HepG2 (cell line): ENCODE data around the gene CHDH. TPM values are rescaled to one million over a fixed set of nuclear protein-coding genes. Genes with fewer than 3 reads are reported as not detected.
A peak's percentile ranks its signal among the peaks of the same experiment; 100 is the strongest.

ENCODE experiments used
- ATF6 ChIP-seq: sonication (generic); formaldehyde crosslinking; conservative IDR thresholded peaks from 2 replicates; pipeline ENCODE4 v1.4.0; 2020; ENCODE audit warnings: missing genetic modification reagents
- BRF2 ChIP-seq: sonication (generic); formaldehyde crosslinking; IDR thresholded peaks from 2 replicates; pipeline ENCODE4 v1.8.1; 2022; ENCODE audit warnings: mild to moderate bottlenecking, missing genetic modification reagents
- CREBL2 ChIP-seq: sonication (generic); formaldehyde crosslinking; IDR thresholded peaks from 2 replicates; pipeline ENCODE4 v1.8.1; 2023; ENCODE audit warnings: missing genetic modification reagents, mild to moderate bottlenecking, borderline replicate concordance
- HOXA5 ChIP-seq: sonication (generic); formaldehyde crosslinking; IDR thresholded peaks from 2 replicates; pipeline ENCODE4 v1.4.0; 2020; ENCODE audit warnings: missing genetic modification reagents
- LBX2 ChIP-seq: sonication (generic); formaldehyde crosslinking; IDR thresholded peaks from 2 replicates; pipeline ENCODE4 v1.5.0; 2020; ENCODE audit warnings: missing genetic modification reagents, mild to moderate bottlenecking, borderline replicate concordance
- NFE2L1 ChIP-seq: sonication (generic); formaldehyde crosslinking; IDR thresholded peaks from 2 replicates; pipeline ENCODE4 v1.4.0; 2020; ENCODE audit warnings: missing genetic modification reagents, mild to moderate bottlenecking, borderline replicate concordance
- RBM39 ChIP-seq: fragments of 200-400 bp; formaldehyde crosslinking; IDR thresholded peaks from one replicate; pipeline ENCODE4 v1.6.1; 2018; ENCODE audit warnings: antibody characterized with exemption, mild to moderate bottlenecking, low read depth, low read length; ENCODE audit not compliant: poor library complexity, severe bottlenecking
- REST ChIP-seq, 2 experiments: IDR thresholded peaks; 2 replicates each; pipeline ENCODE4 v1.6.1; 2011 to 2012; ENCODE audit warnings: low read length in 2 of 2, borderline replicate concordance in 1 of 2, low read depth in 1 of 2, mild to moderate bottlenecking in 1 of 2, moderate library complexity in 1 of 2
- SKIL ChIP-seq: sonication (generic); formaldehyde crosslinking; IDR thresholded peaks from 2 replicates; pipeline ENCODE4 v1.8.0; 2022; ENCODE audit warnings: missing genetic modification reagents, mild to moderate bottlenecking, moderate library complexity, borderline replicate concordance
- SNAPC5 ChIP-seq: sonication (generic); formaldehyde crosslinking; IDR thresholded peaks from 2 replicates; pipeline ENCODE4 v1.8.1; 2023; ENCODE audit warnings: mild to moderate bottlenecking, missing genetic modification reagents, borderline replicate concordance
- TOPORS ChIP-seq: sonication (generic); formaldehyde crosslinking; IDR thresholded peaks from 2 replicates; pipeline ENCODE4 v1.8.0; 2023; ENCODE audit warnings: mild to moderate bottlenecking, missing genetic modification reagents
- YEATS2 ChIP-seq: sonication (generic); formaldehyde crosslinking; IDR thresholded peaks from 2 replicates; pipeline ENCODE4 v1.4.0; 2020; ENCODE audit warnings: missing genetic modification reagents, borderline replicate concordance
- ZNF264 ChIP-seq: sonication (generic); formaldehyde crosslinking; IDR thresholded peaks from 2 replicates; pipeline ENCODE4 v1.4.0; 2020; ENCODE audit warnings: missing genetic modification reagents
- ZNF572 ChIP-seq: sonication (generic); formaldehyde crosslinking; IDR thresholded peaks from 2 replicates; pipeline ENCODE4 v1.5.1; 2020; ENCODE audit warnings: mild to moderate bottlenecking, missing genetic modification reagents
- ZNF720 ChIP-seq: sonication (generic); formaldehyde crosslinking; IDR thresholded peaks from 2 replicates; pipeline ENCODE4 v1.4.0; 2020; ENCODE audit warnings: missing genetic modification reagents
- polyA plus RNA-seq, 8 experiments: library from polyadenylated mRNA; depleted of rRNA in 3 of 8; stranded (reverse) in 7 of 8; unstranded in 1 of 8; fragments of >200 nt; fragmentation: Illumina TruSeq in 4 of 8; extraction: Trizol in 4 of 8; gene quantifications; 2 replicates each; pipeline versions ENCODE4 v1.2.1 to v1.2.3, GENCODE V29; 2011 to 2016; ENCODE audit warnings: low read depth in 4 of 8, missing spikeins in 1 of 8, mixed read lengths in 1 of 8; ENCODE audit not compliant: insufficient read depth in 1 of 8
- total RNA-seq, 5 experiments: library from RNA; depleted of rRNA; stranded (reverse); fragments of >200 nt; fragmentation: Illumina TruSeq; extraction: Trizol; gene quantifications; 2 replicates each; pipeline ENCODE4 v1.2.3, GENCODE V29; 2016; ENCODE audit warnings: low read depth in 1 of 5

CHDH gene
- total and polyA plus RNA-seq, 2 of the 13 experiments (the other 11 are each of a cell fraction or from before 2014, with no cell fraction given), result 28.1 to 48.9 TPM

GRCh38 chr3:53881691-53882593 lies 35.7 kb upstream of the CHDH start, which contains the start of gene ACTR8 (continued):
- TF ChIP-seq SKIL (CRISPR knock-in tag) (no peak), HOXA5 (CRISPR knock-in tag) (peak; percentile 46; the same call in 1 of the 2 replicates), REST (IDR thresholded peaks at IDR 0.05; ENCODE audit: borderline replicate concordance in 1 of 2, low read depth in 1 of 2, low read length in 2 of 2) (peak in 1 of 2 experiments; percentile 70; a peak in 1 of 4 replicates), ZNF264 (CRISPR knock-in tag) (no peak), ZNF720 (CRISPR knock-in tag) (no peak), NFE2L1 (CRISPR knock-in tag) (0 out of 2 replicates have a peak, but pooled peaks have one; percentile 35), SNAPC5 (no peak), LBX2 (CRISPR knock-in tag) (no peak; the same call in 1 of the 2 replicates), BRF2 (CRISPR knock-in tag) (peak; percentile 79; the same call in 1 of the 2 replicates), ATF6 (CRISPR knock-in tag) (no peak), CREBL2 (CRISPR knock-in tag) (no peak; the same call in 1 of the 2 replicates), TOPORS (peak; percentile 73; the same call in 1 of the 2 replicates), RBM39 (peak; percentile 67), YEATS2 (peak; percentile 83; the same call in 1 of the 2 replicates), ZNF572 (CRISPR knock-in tag) (peak; percentile 74; the same call in 1 of the 2 replicates)
